GM12878 (cell line): ENCODE results near the gene SNAPIN.

ENCODE experiments used
- BRCA1 ChIP-seq: IDR thresholded peaks from 2 replicates; pipeline ENCODE4 v1.6.1; 2011; ENCODE audit warnings: low read depth, low read length, improper control_type of control experiment
- EP300 ChIP-seq, 2 experiments: fragments of 150-350 bp in 1 of 2; IDR thresholded peaks; 2 replicates each; pipeline ENCODE4 v1.6.1; 2011 to 2012; ENCODE audit warnings: low read depth in 2 of 2, low read length in 2 of 2, borderline replicate concordance in 1 of 2, improper control_type of control experiment in 1 of 2, inconsistent platforms in 1 of 2; ENCODE audit not compliant: control insufficient read depth in 1 of 2
- FOXM1 ChIP-seq: IDR thresholded peaks from 2 replicates; pipeline ENCODE4 v1.6.1; 2012; ENCODE audit warnings: low read depth, mild to moderate bottlenecking, inconsistent platforms, low read length, moderate library complexity
- HDGF ChIP-seq: fragments of 450-650 bp; IDR thresholded peaks from 2 replicates; pipeline ENCODE4 v1.6.1; 2016; ENCODE audit warnings: antibody characterized with exemption
- RAD21 ChIP-seq: IDR thresholded peaks from 2 replicates; pipeline ENCODE4 v1.6.1; 2011; ENCODE audit warnings: mild to moderate bottlenecking, low read depth, low read length, moderate library complexity; ENCODE audit not compliant: insufficient read depth
- SREBF2 ChIP-seq: IDR thresholded peaks from 2 replicates; pipeline ENCODE4 v1.6.1; 2012; ENCODE audit warnings: mild to moderate bottlenecking, low read length
- ZZZ3 ChIP-seq: IDR thresholded peaks from 2 replicates; pipeline ENCODE4 v1.6.1; 2011; ENCODE audit warnings: low read depth; ENCODE audit not compliant: control insufficient read depth, insufficient read length

GRCh38 chr1:153669606-153670005 is 11.1 kb downstream of the SNAPIN start:
- TF ChIP-seq FOXM1 (no peak), EP300 (IDR thresholded peaks at IDR 0.05; ENCODE audit: borderline replicate concordance in 1 of 2, control insufficient read depth in 1 of 2, low read depth in 2 of 2, low read length in 2 of 2) (no peak), SREBF2 (no peak), ZZZ3 (no peak), BRCA1 (no peak), HDGF (no peak), RAD21 (no peak)
